ENCODE results near the gene GPANK1. TPM values are rescaled to one million over a fixed set of nuclear protein-coding genes. Genes with fewer than 3 reads are reported as not detected.

The GPANK1 gene
- total and polyA plus RNA-seq, 2 of the 13 experiments (the other 11 are each of a cell fraction or from before 2014, with no cell fraction given), result 15.4 to 22.8 TPM

- TF ChIP-seq ZNF646 (CRISPR knock-in tag; IDR thresholded peaks at IDR 0.05), result 0 out of 2 replicates have a peak, but pooled peaks have one; percentile 49
- no peak for TF ChIP-seq SIX4 (CRISPR knock-in tag; IDR thresholded peaks at IDR 0.05)
- TF ChIP-seq ZNF670 (CRISPR knock-in tag; IDR thresholded peaks at IDR 0.05; ENCODE audit: borderline replicate concordance), result no peak
- no peak for TF ChIP-seq GPBP1L1 (CRISPR knock-in tag; IDR thresholded peaks at IDR 0.05)
- no peak for TF ChIP-seq TBX3 (IDR thresholded peaks at IDR 0.05; ENCODE audit: borderline replicate concordance)
- TF ChIP-seq MXD1 (CRISPR knock-in tag; IDR thresholded peaks at IDR 0.05), result peak; percentile 76
- no peak for TF ChIP-seq ZNF644 (CRISPR knock-in tag; IDR thresholded peaks at IDR 0.05; ENCODE audit: low read depth)
- TF ChIP-seq NKX3-1 (CRISPR knock-in tag; IDR thresholded peaks at IDR 0.05), result 0 out of 2 replicates have a peak, but pooled peaks have one; percentile 87
- TF ChIP-seq ZNF572 (CRISPR knock-in tag; IDR thresholded peaks at IDR 0.05), result peak; percentile 80; the same call in 1 of the 2 replicates
- peak; percentile 19 for TF ChIP-seq ZNF883 (CRISPR knock-in tag; IDR thresholded peaks at IDR 0.05; ENCODE audit: not compliant biosample characterization)
- TF ChIP-seq FOXO1 (CRISPR knock-in tag; IDR thresholded peaks at IDR 0.05), result peak; percentile 32; the same call in 1 of the 2 replicates
- peak; percentile 98 for TF ChIP-seq ZNF335 (CRISPR knock-in tag; IDR thresholded peaks at IDR 0.05)
- no peak; the same call in 1 of the 2 replicates for TF ChIP-seq ZC3H4 (CRISPR knock-in tag; IDR thresholded peaks at IDR 0.05; ENCODE audit: borderline replicate concordance)
- TF ChIP-seq MYPOP (CRISPR knock-in tag; IDR thresholded peaks at IDR 0.05), result no peak; the same call in 1 of the 2 replicates
- TF ChIP-seq ZNF549 (CRISPR knock-in tag; IDR thresholded peaks at IDR 0.05), result no peak
- TF ChIP-seq ZBTB34 (CRISPR knock-in tag; IDR thresholded peaks at IDR 0.05), result peak; percentile 73; the same call in 1 of the 2 replicates
- TF ChIP-seq NONO (IDR thresholded peaks at IDR 0.05), result no peak
- TF ChIP-seq NONO (CRISPR knock-in tag; conservative IDR thresholded peaks at IDR 0.05), result no peak
- TF ChIP-seq RCOR2 (CRISPR knock-in tag; IDR thresholded peaks at IDR 0.05), result no peak
Observed at GRCh38 chr6:31665501-31666336, 922 bp upstream of the GPANK1 start, which contains the start of gene CSNK2B (continued).

Measured in HepG2 (cell line).